Thyroid gland (tissue), 4 donors: Measurements from ENCODE around the gene MYOD1.

ENCODE experiments used
- POLR2A ChIP-seq, 2 donors: fragments of 450-650 bp; IDR thresholded peaks; one replicate each; pipeline ENCODE4 v1.6.1; 2017; ENCODE audit warnings: antibody characterized with exemption in 2 of 2, mild to moderate bottlenecking in 2 of 2, moderate library complexity in 1 of 2
- TF ChIP-seq, protein P1 (sequence below), 6 experiments: fragments of 200-600 bp in 3 of 6; fragments of 450-650 bp in 3 of 6; sonication (generic) in 3 of 6; IDR thresholded peaks; one replicate each; pipeline ENCODE4 v1.5.1; 2016 to 2019; ENCODE audit warnings: antibody characterized with exemption in 6 of 6, mild to moderate bottlenecking in 2 of 6, inconsistent platforms in 1 of 6, moderate library complexity in 1 of 6

DNA sequence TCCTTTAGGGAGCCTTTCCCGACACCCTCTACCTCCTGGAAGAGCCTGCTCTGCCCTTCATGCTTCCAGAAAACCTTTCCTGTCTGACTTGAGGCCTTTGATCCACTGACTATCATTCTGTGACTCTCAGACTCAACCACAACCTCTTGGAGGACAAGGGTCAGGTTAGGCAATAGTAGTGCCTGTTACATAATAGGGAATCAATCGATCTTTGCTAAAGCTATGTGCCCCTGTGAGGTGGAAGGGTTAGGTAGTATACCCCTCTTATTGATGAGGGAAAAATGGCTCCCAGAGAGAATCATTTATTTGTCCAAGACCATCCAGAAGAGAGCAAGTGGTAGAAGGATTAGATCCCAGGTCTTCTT is 31.4 kb downstream of the MYOD1 start:
- TF ChIP-seq, protein P1, sequence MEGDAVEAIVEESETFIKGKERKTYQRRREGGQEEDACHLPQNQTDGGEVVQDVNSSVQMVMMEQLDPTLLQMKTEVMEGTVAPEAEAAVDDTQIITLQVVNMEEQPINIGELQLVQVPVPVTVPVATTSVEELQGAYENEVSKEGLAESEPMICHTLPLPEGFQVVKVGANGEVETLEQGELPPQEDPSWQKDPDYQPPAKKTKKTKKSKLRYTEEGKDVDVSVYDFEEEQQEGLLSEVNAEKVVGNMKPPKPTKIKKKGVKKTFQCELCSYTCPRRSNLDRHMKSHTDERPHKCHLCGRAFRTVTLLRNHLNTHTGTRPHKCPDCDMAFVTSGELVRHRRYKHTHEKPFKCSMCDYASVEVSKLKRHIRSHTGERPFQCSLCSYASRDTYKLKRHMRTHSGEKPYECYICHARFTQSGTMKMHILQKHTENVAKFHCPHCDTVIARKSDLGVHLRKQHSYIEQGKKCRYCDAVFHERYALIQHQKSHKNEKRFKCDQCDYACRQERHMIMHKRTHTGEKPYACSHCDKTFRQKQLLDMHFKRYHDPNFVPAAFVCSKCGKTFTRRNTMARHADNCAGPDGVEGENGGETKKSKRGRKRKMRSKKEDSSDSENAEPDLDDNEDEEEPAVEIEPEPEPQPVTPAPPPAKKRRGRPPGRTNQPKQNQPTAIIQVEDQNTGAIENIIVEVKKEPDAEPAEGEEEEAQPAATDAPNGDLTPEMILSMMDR (IDR thresholded peaks at IDR 0.05) = no peak
- TF ChIP-seq POLR2A (IDR thresholded peaks at IDR 0.05) = no peak
